HG03025 (cell line): ENCODE results near the gene TMEM225.
"Not testable (repeated sequence)": the region's sequence is repeated elsewhere in the genome, so short reads cannot be mapped to it uniquely, and the experiment has no call there.

Source experiments
- ATAC-seq: cut with Tn5 transposase; IDR thresholded peaks from one replicate; pipeline ENCODE4 v1.9.1; 2021; ENCODE audit warnings: mild to moderate bottlenecking, moderate library complexity; ENCODE audit not compliant: unreplicated experiment, low FRiP score

Gene TMEM225

GRCh38 chr11:123885570-123885969 is at the start of gene TMEM225:
TMEM225 (minus strand) TSS chr11:123885670; CDS start chr11:123885425, 245 bp downstream.
- no peak for ATAC-seq

DNA sequence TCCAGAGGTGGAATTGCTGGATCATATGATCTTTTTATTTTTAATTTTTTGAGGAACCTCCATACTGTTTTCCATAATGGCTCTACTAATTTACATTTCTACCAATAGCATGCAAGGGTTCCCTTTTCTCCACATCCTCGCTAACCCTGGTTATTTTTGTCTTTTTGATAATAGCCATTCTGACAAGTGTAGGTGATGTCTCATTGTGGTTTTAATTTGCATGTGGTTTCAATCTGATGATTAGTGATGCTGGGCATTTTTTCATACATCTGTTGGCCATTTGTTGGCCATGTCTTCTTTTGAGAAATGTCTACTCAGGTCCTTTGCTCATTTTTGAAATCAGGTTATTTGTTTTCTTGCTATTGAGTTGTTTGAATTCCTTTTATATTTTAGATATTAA is 38.6 kb upstream of the TMEM225 start:
- no peak for ATAC-seq

DNA sequence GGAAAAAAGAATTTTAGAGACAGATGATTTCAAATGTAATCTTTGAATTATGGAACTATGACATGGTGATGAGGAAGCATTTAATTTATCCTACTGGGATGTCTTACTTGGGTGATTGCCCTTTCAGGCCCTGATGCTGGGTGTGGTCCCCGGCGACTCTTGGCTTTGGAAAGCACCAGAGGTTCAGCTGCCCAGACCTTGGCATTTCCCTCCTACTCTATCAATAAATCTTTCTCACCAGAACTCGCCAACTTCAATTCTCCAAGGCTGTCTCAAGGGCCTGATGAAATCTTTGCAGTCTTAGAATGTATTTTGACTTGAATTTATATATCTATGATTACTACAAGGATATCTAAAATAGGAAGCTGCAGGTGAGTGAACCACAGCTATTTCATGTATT is 35.5 kb upstream of the TMEM225 start:
- ATAC-seq = no peak

DNA sequence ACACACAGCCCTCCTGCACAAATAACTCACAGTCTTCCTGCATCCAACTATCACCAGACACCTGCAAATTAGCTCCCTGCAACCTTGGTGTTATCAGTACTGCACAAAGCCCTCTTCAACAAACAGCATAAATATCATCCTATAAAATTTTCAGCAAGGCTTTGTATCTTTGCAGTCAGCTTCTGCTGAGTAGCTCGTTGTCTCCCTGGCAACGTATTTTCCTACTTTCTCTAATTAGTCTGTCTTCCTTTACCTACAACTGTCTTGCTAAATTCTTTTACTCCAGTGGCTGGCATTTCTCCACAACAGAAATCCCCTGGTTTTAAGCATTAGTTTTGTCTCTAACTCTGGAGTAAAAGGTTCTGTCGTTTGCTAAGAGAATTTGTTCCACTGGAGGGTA is 20.4 kb upstream of the TMEM225 start:
- ATAC-seq = no peak

GRCh38 chr11:123904932-123905331 is 19.5 kb upstream of the TMEM225 start:
- ATAC-seq = no peak

- ATAC-seq = peak; percentile 95
Measured at GRCh38 chr11:123903932-123904331, 18.5 kb upstream of the TMEM225 start.

DNA sequence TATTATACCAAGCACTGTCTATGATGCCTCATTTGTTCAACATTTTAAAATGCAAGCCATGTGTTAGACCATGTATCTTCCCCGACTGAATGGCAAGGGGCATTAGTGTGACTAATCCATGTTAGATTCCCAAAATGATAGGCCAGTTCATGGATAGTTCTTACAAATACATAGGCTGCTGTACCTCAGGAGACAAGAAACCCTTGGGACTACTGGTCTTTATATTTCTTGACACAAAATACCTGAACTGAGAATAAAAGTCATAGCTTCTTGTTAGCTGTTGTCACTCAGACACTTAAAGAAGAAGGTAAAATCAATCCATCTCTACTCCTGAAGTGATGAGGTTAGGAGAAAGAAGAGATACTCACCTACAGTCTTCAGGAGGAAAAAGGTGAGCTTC is 16.4 kb upstream of the TMEM225 start, which contains the start of gene OR8D4:
Gene OR8D4, plus strand, starts transcription at position 301 of the 400 bp plus-strand sequence. CDS start 4,265 bp downstream, outside the sequence.
- no peak for ATAC-seq

DNA sequence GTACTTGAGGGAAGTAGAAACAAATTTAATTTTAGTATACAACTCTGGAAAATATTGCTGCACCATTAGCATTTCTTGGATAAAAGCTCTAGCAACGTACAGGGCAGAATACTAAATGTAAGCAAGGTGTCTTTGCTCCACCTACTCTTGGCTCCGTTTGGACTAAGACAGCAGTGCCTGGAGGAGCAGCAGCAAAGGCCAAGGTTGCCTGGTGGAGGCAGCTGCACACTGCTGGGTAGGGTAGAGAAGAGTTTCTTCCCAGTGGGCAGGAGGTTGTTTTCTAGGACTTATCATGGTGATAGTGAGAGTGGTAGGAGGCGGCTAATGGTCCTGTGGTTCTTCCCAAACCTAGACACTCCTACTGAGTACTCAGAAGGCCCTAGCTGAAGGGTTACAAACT is 14.3 kb upstream of the TMEM225 start:
- no peak for ATAC-seq

GRCh38 chr11:123892031-123892430 is 6.6 kb upstream of the TMEM225 start:
- no peak for ATAC-seq

DNA sequence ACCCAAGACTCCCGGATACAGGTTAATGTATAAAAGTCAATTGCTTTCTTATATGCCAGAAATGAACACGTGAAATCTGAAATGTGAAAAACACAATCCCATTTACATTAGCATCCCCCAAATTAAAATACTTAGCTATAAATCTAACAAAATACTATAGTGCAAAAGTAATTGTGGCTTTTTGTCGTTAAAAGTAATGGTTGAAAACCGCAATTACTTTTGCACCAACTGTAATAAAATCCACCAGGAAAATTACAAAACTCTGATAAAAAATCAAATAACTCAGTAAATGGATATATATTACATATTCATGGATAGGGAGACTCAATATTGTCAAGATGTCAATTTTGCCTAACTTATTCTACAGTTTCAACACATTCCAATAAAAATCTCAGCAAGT is 4.6 kb downstream of the TMEM225 start:
- no peak for ATAC-seq

DNA sequence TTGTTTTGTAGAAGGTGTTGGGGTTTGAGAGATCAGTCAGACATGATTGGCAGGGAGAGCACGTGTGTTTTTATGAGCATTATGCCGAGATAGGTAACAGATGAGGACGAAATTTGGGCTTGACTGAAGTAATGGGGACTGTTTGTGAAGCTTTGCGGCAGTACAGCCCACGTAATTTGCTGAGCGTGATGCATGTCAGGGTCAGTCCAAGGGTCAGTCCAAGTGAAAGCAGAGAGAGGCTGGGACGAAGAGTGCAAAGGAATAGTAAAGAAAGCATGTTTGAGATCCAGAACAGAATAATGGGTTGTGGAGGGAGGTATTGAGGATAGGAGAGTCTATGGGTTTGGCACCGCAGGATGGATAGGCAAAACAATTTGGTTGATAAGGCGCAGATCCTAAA is 17.7 kb downstream of the TMEM225 start:
- not testable (repeated sequence) for ATAC-seq

DNA sequence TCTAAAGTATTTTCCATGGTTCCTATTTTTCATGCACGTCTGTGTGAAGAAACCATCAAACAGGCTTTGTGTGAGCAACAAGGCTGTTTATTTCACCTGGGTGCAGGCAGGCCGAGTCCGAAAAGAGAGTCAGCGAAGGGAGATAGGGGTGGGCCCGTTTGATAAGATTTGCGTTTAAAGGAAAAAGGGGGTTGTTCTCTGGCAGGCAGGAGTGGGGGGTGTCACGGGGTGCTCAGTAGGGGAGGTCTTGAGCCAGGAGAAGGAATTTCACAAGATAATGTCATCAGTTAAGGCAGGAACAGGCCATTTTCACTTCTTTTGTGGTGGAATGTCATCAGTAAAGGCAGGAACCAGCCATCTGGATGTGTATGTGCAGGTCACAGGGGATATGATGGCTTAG is 20.2 kb downstream of the TMEM225 start:
- not testable (repeated sequence) for ATAC-seq

- no peak for ATAC-seq
Measured at GRCh38 chr11:123859731-123860130, 25.7 kb downstream of the TMEM225 start.

DNA sequence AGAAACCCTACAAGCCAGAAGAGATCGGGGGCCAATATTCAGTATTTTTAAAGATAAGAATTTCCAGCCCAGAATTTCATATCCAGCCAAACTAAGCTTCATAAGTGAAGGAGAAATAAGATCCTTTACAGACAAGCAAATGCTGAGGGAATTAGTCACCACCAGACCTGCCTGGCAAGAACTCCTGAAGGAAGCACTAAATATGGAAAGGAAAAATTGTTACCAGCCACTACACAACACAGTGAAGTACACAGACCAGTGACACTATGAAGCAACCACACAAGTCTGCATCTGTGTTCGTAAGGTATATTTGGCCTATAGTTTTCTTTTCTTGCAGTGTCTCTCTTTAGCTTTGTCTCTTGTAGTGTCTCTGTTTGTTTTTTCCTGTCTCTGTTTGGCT is 29.0 kb downstream of the TMEM225 start:
- no peak for ATAC-seq

DNA sequence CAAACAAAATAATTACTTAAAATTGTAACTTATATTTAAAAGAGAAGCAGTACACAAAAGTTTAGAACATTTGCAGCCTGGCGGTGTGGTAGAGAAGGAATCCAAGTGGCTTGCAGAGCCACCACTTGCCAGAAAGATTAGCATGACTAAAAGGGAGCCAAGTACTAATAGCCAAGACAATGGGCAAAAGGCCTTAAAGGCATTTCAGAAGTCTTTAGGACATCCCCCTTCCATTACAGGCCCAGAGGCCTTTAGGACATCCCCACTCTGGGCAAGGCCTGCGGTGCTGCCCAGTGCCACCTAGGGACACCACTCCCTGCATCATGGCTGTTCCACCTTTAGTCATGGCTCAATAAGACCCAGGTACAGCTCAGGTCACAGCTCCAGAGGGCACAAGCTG is 32.4 kb downstream of the TMEM225 start:
- ATAC-seq = no peak

GRCh38 chr11:123852321-123852720 is 33.1 kb downstream of the TMEM225 start:
- no peak for ATAC-seq

GRCh38 chr11:123851110-123851509 is 34.4 kb downstream of the TMEM225 start:
- no peak for ATAC-seq

GRCh38 chr11:123841174-123841573 is 44.3 kb downstream of the TMEM225 start:
- no peak for ATAC-seq

DNA sequence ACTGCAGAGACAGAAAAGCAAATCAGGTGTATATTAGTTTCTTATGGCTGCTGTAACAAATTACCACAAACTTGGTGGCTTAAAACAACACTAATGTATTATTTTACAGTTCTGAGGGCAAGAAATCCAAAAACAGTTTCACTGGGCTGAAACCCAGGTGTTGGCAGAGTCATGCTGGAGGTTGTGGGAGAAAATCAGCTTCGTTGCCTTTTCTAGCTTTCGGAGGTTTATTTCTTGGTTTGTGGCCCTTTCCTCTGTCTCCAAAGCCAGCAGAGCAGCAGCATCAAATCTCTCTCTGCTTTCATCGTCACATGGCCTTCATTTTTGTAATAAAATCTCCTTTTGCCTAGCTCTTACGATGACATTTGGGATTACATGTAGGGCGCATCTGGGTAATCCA is 46.3 kb downstream of the TMEM225 start:
- no peak for ATAC-seq

DNA sequence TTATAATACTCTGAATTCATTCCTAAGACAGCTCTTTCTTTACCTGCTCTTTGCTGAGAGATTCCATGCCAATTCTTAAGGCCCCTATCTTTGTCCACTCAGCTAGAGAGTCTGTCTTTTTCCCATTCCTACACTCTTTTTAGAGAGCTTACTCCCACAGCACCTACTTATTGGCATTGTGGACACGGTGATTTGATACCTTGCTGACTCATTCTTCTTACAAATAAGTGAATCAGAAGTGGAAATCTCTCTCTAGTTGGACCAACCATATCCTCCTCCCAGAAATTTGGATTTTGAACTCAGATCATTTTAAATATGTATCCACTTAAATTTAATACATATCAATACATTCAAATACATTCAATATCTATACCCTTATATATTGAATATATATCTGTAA is 46.8 kb downstream of the TMEM225 start:
- ATAC-seq = no peak

GRCh38 chr11:123838199-123838598 is 47.3 kb downstream of the TMEM225 start:
- ATAC-seq = no peak

- no peak for ATAC-seq
Measured at GRCh38 chr11:123833095-123833494, 52.4 kb downstream of the TMEM225 start.
